Glutamatergic neuron (in vitro differentiated cells): ENCODE data around the gene DDX39B. TPM values are rescaled to one million over a fixed set of nuclear protein-coding genes. Genes with fewer than 3 reads are reported as not detected.
"Not testable (repeated sequence)": the region's sequence is repeated elsewhere in the genome, so short reads cannot be mapped to it uniquely, and the experiment has no call there.

Source experiments
- DNase-seq: peaks from one replicate; pipeline ENCODE4 v3.0.0; 2022
- H3K27ac Mint-ChIP-seq: one replicate; pipeline ENCODE4 v1.8.0; 2020; ENCODE audit warnings: mild to moderate bottlenecking, mixed read lengths, inconsistent platforms; ENCODE audit not compliant: unreplicated experiment
- H3K27me3 Mint-ChIP-seq: one replicate; pipeline ENCODE4 v1.8.0; 2020; ENCODE audit warnings: mild to moderate bottlenecking, moderate library complexity, mixed read lengths, inconsistent platforms; ENCODE audit not compliant: unreplicated experiment
- H3K36me3 Mint-ChIP-seq: one replicate; pipeline ENCODE4 v1.8.0; 2020; ENCODE audit warnings: mild to moderate bottlenecking, mixed read lengths, inconsistent platforms; ENCODE audit not compliant: unreplicated experiment
- H3K4me1 Mint-ChIP-seq: one replicate; pipeline ENCODE4 v1.8.0; 2020; ENCODE audit warnings: mild to moderate bottlenecking, low read depth, mixed read lengths, inconsistent platforms; ENCODE audit not compliant: unreplicated experiment
- H3K4me3 Mint-ChIP-seq: one replicate; pipeline ENCODE4 v1.8.0; 2020; ENCODE audit warnings: mild to moderate bottlenecking, mixed read lengths, inconsistent platforms; ENCODE audit not compliant: unreplicated experiment
- H3K9me3 Mint-ChIP-seq: one replicate; pipeline ENCODE4 v1.8.0; 2020; ENCODE audit warnings: mild to moderate bottlenecking, moderate library complexity, mixed read lengths, inconsistent platforms; ENCODE audit not compliant: unreplicated experiment
- CTCF ChIP-seq: fragments of 200-600 bp; sonication (generic); IDR thresholded peaks from one replicate; pipeline ENCODE4 v1.5.0; 2021; ENCODE audit not compliant: partially characterized antibody, unreplicated experiment
- total RNA-seq: library from RNA; stranded (reverse); fragmentation: NEBNext Ultra II Directional; extraction: Animal tissue kit (Norgen Biotek cat#: 25700); gene quantifications from one replicate; pipeline ENCODE4 v1.2.1, GENCODE V29; 2021; ENCODE audit not compliant: unreplicated experiment

The DDX39B gene
- total RNA-seq, 1 donor from 2014 or later, result 526 TPM

GRCh38 chr6:31525553-31525931 lies 16.3 kb downstream of the DDX39B start:
- peaks cover 7% of the 10 kb centered on the region for H3K36me3 Mint-ChIP-seq
- H3K27ac Mint-ChIP-seq, result no peak overlapping the region
- H3K9me3 Mint-ChIP-seq, result no peaks in the 10 kb centered on the region
- H3K4me1 Mint-ChIP-seq, result peaks cover 3% of the 10 kb centered on the region
- H3K27me3 Mint-ChIP-seq, result peaks cover 6% of the 10 kb centered on the region
- DNase-seq, result no peak
- H3K4me3 Mint-ChIP-seq, result no peak overlapping the region
- no peak for TF ChIP-seq CTCF

GRCh38 chr6:31521835-31522234 lies 20.0 kb downstream of the DDX39B start:
- DNase-seq, result no peak
- Mint-ChIP-seq H3K27me3 (no peaks in the 10 kb centered on the region), H3K4me1 (no peaks in the 10 kb centered on the region), H3K36me3 (no peaks in the 10 kb centered on the region), H3K27ac (no peak overlapping the region), H3K9me3 (no peaks in the 10 kb centered on the region), H3K4me3 (no peak overlapping the region)
- TF ChIP-seq CTCF, result no peak

GRCh38 chr6:31513456-31514165 lies 28.2 kb downstream of the DDX39B start:
- Mint-ChIP-seq H3K36me3 (no peaks in the 10 kb centered on the region), H3K4me3 (no peak overlapping the region), H3K27me3 (peaks cover 2% of the 10 kb centered on the region), H3K27ac (no peak overlapping the region), H3K9me3 (peaks cover 2% of the 10 kb centered on the region), H3K4me1 (peaks cover 2% of the 10 kb centered on the region)
- DNase-seq, result no peak
- no peak for TF ChIP-seq CTCF

- no peak overlapping the region for H3K4me3 Mint-ChIP-seq
- no peaks in the 10 kb centered on the region for H3K36me3 Mint-ChIP-seq
- peaks cover 2% of the 10 kb centered on the region for H3K4me1 Mint-ChIP-seq
- no peak for TF ChIP-seq CTCF
- no peak for DNase-seq
- peaks cover 2% of the 10 kb centered on the region for H3K9me3 Mint-ChIP-seq
- H3K27me3 Mint-ChIP-seq, result peaks cover 2% of the 10 kb centered on the region
- H3K27ac Mint-ChIP-seq, result no peak overlapping the region
These were observed 31.8 kb downstream of the DDX39B start for GRCh38 chr6:31510007-31510406.

GRCh38 chr6:31509036-31509435 lies 32.8 kb downstream of the DDX39B start:
- H3K4me1 Mint-ChIP-seq, H3K4me3 Mint-ChIP-seq, DNase-seq, H3K27ac Mint-ChIP-seq, H3K27me3 Mint-ChIP-seq, H3K9me3 Mint-ChIP-seq, H3K36me3 Mint-ChIP-seq: not testable (repeated sequence)

GRCh38 chr6:31502586-31502985 lies 39.2 kb downstream of the DDX39B start:
- no peak for TF ChIP-seq CTCF
- Mint-ChIP-seq H3K27ac (no peak overlapping the region), H3K4me3 (no peak overlapping the region), H3K36me3 (no peaks in the 10 kb centered on the region), H3K27me3 (peaks cover 5% of the 10 kb centered on the region), H3K4me1 (peaks cover 2% of the 10 kb centered on the region), H3K9me3 (peaks cover 2% of the 10 kb centered on the region)
- DNase-seq, result no peak

GRCh38 chr6:31499648-31500047 lies 42.2 kb downstream of the DDX39B start:
- not testable (repeated sequence) for H3K4me1 Mint-ChIP-seq, DNase-seq, H3K9me3 Mint-ChIP-seq, H3K27ac Mint-ChIP-seq, H3K36me3 Mint-ChIP-seq
- H3K4me3 Mint-ChIP-seq, result peak overlapping the region; percentile 98
- H3K27me3 Mint-ChIP-seq, result peaks cover 13% of the 10 kb centered on the region
